Hematopoietic multipotent progenitor cell treated with erythropoietin and hydrocortisone succinate and interleukin-3 and kit ligand, for 17 days (in vitro differentiated cells): ENCODE results near the gene CDH22.

Source experiments
- DNase-seq: peaks from one replicate; pipeline ENCODE4 v3.0.0-alpha.2; 2015; ENCODE audit warnings: low spot score

Gene CDH22

DNA sequence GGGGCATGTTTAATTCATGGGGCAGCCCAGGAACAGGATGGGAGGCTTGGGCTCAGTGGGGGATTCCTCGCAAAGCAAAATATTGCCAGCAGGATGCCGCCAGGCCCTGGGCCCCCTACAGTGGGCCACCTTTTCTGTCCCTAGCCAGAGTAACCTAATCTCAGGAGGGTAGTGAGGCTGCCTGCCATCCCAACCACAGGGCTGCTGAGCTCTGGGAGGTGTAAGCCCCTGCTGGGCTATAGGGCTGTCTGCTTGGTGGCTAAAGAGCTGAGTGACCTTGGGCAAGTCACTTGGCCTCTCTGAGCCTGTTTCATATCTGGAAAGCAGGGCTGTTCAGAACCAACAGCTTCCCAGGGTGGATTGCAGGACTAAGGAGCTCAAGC, 35.7 kb upstream of the CDH22 start:
- no peak for DNase-seq

DNA sequence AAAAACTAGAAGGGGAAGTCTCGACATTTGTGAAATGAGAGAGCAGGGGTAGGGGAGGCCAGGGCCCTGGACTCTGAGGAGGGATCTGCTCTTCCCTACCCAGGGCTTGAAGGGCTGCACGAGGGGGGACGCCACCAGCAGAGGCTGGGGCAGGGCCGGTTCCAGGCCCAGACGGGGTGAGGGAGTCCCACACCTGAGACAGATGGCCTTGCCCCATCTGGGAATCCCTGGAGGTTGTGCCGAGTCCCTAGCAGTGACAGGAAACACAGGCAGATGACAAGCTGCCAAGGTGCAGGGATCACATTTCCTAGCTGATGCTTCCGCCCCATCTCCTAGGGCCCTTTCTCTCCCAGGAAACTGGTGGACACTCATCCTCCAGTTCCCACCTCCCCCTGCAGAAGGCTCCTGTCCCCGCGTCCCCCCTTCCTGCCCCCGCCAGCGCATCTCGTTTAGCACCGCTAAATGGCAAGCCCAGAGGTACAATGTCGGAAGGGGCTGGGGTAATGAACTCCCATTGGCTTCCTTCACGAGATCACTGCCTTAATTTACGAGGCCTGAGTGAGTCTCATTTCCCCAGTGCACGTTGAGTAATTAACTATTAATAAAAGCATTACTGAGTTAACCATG, 35.2 kb upstream of the CDH22 start:
- DNase-seq: no peak

DNA sequence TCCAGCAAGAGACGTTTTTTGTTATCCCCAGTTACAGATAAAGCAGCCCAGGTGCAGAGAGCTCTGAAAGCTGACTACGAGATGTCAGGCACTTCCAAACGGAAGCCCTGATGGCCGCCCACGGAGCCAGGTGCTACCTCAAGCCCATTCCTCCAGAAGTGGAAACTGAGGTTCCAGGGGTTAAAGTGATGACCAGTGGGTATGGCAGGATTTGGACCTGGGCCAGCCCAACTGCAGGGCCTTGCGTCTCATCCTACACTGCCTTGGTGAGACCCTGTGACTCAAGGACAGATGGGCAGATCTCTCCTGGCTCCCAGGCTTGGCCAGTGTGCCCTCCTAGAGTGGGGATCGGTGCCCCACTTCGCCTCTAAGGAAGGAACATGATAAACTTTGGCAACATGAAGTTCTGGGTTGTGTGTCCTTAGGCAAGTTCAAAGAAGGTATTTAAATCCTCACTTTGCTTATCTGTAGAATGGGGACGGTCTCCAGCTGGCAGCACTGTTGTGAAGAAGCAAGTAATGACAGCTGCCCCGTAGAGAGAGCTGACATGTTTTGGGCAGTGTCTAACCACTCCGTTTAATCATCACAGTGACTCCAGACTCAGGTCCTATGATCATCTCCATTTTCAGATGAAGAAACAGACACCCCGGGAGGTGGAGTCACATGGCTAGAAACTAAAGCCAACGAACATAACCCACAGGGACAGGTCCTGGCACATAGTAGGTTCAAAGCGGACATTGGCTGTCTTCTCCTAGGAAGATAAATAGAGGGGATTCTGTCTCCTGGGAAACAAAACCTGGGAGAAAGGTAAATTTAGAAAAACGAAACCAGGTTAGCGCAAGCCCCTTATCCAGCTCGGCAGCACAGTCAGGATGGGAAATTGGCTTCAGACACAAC, 34.4 kb upstream of the CDH22 start:
- no peak for DNase-seq

DNA sequence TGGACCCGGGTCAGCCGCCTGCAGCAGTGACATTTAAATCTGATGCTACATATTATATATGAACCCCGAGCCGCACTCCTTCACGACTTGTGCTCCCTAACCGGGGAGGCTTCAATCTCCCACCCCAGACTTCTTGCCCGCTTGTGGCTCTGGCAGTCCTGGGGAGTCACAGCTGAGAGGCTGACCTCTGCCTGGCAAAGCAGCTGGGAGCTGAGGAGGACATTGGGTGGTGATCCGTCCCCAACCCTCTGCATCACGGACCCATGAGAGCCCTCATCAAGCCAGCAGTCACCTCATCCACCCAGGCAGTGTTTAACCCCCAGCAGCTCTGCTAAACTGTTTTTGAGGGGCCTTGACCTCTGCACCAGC, 33.7 kb upstream of the CDH22 start:
- no peak for DNase-seq

DNA sequence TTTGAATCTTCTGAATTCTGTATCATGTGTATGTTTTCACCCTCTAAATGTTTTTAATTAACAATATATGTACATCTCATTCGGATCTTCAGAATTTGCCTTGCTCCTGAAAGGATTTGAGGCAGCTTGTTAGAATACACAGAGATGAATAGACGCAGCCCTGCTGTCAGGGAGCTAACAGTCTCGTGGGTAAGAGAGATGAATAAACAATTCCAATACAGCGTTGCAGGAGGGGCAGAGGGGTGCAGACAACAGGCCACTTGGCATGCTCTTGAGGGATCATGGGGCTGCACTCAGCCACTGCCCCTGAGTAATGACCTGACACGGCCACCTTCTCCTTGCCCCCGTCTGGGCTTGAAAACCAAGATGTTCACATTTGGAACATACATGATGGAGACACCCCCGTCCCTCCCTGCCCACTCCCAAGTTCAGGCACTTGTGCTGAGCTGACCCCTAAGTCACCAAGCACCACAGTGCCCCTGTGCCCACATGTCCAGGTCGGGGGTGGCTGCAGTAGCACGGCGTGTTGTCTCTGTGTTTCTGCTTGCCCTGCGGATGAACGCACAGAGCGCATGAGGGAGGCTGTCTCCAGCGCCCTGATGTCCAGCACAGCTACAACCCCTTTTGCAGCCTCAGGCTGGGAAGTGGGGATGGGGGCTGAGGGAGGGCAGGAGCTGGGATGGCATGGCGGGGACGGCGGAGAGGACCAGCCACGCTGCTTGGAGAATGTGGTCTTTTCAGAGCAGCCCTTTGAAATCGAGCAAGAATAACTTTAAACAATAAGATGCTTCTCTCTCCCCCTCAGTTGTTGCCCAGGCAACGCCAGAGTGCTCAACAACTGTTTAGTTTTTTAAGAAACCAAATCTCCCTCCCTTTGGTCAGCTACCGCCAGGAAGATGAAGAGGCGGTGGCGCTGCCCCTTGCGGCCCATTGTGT, 33.0 kb upstream of the CDH22 start:
- DNase-seq: no peak

DNA sequence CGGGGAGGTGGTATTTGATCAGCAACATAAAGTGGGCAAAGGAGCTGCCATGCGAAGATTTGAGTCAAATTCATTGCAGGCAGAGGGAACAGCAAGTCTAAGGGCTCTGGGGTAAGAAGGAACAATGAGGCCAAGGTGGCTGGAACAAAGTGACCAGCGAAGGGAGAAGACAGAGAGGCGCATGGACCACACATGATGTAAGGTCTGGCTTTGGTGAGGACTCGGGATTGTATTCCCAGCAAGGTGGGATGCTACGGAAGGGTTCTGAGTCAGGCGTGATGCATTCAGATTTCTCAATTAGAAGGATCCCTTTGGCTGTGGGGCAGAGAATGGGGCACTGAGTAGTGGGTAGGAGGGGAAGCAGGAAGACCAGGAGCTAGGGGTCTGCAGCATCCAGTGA, 30.7 kb upstream of the CDH22 start:
- DNase-seq: no peak

DNA sequence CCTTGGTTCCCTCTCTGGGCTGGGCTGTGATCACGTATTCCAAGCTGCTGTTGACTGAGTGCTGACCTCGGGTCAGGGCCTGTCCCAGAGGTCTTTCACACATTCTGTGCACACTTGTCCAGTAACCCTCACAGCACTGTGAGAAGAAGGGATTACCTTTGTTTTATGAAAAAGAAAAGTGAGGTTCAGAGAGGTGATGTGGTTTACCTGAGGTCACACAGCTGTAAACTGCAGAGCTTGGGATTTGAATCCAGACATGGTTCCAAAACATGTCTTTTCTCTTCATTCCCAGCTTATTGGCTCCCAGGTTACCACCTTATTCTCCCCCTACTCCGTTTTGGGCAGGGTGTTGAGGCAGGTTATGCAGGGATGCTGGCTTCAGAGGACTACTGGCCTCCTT, 28.4 kb upstream of the CDH22 start:
- no peak for DNase-seq

DNA sequence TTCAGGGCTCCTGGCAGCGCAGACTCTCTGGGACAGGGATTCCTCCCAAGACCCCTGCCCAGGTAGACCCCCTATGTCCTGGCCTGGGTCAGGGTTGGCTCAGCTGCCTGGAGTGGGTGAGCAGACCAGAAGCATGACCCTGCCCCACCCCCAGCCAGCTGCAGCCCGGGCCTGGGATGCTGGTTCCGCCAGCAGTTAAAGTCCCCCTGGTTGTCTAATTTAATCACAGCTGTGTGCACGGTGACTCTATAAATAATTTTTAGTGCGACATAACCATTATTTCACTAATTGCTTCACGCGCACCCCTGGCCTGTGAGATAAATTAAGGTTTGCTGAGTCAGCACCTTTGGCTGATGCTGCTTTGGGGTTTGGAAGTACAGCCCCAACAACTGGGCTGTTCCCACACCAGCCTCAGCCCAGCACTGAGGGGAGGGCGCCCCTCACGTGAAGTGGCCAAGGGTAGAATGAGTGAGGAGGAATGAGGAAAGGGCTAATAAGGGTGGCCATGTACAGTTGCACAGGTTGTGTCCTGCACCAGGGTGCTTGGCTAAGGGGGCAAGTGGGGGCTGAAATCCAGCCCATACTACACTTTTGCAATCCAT, 26.1 kb upstream of the CDH22 start:
- DNase-seq: no peak

DNA sequence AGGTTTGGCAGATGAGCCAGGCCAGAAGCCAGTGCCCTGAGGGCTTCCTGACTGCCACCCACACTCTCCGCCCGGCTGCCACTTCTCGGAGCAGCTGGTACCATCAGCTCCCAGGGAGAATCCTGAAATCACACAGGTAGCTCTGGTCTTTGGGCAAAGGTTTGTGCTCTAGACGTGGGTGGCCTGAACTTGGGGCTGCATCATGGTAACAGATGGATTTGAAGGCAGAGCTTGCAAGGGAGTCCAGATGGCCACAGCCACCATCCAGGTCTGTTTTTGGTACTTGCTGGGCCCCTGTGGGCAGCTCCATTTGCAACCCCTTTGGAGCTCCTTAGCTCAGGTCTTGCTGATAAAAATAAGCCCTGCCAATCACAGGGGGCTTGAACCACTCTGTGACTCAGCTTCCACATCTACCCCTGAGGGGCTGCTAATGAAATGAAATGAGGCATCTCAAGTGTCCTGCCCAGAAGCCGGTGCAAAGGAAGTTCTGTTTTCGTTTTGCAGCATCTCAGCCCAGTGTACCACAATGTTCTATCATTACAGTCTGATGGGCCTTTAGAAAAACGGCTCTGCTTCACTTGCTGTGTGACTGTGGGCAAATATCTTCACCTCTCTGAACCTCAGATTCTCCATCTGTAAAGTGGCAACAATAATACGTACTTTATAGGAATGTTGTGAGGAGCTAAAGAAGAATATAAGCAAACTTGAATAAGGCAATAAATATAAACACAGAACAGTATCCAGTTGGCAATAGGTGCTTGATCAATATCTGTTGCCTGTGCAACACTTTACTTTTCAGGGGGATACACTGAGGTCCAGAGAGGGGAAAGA, 25.1 kb upstream of the CDH22 start:
- DNase-seq: no peak

DNA sequence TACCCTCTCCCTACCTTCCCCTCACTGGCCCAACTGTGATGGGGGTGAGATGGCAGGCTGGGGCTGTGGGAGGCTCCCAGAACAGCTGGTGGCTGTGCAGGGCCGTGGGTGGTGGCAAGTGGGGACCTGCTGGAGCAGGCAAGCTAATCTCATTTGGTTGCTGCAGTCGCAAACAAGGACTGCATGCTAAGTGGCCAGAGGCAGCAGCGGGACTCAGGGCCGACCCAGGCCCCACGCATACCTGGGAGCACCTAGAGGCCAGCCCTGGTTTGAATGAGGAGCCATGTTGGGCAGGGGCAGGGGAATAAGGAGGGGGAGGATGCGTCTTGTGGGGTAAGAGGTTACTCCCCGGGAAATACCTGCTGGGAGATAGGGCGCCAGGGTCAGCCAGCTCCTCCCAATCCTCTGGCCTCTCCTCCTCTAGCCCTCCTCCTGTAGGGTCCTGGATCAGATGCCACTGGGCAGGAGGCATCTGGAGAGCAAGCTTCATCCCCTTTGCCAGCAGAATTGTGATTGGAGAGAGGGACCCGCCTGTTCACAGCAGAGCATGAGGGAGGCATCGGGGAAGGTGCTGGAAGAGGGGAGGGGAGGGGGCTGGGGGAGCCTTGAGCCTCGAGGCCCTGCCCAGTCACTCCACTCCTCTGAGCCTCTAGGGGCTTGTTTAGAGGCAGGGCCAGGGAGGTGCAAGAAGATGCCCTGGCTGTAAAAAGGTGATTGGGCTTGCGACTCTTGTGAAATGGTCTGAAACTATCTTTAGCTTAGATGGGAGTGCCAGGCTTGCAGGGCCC, 24.3 kb upstream of the CDH22 start:
- no peak for DNase-seq

DNA sequence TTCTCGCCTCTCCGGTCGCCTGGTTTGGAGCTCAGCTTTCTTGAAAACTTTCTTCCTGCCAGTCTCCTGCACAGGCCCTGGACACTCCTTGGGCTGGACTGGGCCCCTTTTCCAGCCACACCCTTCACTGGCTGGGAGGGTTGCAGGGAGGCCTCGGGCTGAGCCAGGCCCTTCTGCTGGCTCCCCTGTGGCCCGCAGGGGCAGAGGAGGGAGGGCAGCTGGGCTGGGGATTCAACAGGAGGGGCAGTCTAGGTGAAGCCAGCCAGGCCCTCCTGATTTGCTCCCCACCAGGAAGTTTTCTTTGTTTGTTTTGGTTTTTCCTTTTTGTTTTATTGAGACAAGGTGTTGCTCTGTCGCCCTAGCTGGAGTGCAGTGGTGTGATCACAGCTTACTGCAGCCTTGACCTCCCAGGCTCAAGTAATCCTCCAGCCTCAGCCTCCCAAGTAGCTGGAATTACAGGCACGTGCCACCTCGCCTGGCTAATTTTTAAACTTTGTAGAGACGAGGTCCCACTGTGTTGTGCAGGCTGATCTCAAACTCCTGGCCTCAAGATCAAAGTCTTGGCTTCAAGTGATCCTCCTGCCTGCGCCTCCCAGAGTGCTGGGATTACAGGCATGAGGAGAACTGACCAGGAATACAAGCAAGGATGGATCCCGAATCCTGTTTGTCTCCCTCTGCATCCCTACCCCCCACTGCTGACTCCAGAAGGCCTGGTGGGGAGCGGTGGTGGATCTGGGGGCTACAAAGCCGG, 23.5 kb upstream of the CDH22 start:
- no peak for DNase-seq

DNA sequence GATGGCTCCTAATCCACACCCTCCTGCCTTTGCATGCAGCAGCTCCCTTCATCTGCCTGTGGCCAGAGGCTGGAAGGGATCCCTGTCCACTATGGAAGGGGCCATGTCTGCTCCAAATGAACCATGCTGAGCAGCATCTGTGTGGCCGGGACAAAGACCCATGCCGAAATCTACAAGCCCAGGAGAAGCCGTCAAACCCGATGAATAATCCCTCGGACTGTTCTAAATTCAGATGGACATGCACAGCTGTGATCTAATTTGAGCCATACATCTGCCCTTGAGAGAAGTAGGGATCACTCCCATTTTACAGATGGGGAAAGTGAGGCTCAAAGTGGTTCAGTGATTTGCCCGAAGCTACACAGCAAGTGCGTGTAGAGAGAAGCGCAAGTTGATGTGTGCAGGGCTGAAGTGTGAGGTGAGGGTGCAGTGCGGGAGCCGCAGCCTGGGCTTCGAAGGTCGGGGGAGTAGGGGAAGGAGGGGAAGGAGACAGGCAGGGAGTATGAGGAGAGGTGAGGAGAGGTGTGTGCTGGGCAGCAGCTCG, 22.6 kb upstream of the CDH22 start:
- DNase-seq: no peak

DNA sequence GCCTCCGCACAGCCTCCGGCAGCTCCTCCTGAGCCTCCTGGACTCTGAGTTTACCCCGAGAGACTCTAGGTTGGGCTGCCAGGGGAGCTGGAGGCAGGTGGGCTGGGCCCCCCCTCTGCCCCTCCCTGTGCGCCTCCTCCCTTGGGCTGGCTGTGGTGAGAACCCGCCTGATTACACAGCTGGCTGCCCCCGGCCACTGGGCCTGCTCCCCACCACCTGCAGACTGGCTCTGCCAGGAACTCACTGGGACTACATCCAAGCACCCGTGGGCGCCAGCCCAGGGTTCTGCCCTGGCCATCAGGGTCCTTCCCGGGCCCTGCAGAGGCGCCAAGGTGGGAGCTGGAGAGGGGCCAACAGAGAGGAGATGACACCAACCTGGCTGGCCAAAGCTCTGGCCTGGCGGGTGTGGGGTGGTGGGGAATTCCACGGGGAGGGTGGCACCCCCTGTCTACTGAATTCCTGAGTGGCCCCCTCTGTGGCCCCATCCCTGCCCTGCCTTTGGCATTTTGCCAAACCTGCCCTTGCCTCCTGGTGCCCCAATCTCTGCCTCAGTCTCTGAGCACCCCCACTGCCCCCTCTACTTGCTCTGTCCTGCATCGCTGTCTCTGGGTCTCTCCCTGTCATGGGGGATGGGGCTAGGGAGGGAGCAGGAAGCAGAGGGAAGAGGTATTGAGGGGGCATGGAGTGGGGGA, 21.9 kb upstream of the CDH22 start:
- DNase-seq: no peak

DNA sequence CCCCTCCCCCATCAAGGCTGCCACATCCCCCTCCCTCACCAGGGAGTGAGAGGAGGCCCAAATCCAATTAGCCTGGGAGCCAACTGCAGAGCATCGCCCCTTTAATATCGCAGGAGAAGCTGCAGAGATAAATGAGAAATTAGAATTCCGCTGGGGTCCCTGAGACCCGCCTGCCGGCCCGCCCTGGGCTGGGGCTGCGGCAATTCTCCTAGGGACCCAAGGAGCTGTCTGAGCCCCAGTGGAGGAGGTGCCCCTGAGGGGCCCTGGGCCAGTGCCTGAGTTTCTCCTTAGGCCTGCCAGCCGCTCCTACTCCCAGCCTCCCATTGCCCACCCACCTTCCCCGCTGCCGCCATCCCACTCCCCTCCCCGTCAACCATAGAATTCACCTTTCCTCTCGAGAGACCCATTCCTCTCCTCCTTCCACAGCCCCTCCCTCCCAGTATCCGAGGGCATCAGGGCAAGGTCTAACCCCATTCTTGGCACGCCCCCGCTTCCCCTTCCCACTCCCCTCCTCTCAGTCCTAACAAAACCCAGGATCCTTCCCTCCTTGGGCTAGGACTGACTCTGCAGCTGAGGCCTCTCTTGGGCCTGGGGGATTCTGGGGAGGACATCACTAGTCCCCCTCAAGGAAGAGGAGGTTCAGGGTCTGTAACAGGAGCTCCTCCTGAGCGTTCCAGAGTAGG, 20.0 kb upstream of the CDH22 start:
- no peak for DNase-seq

DNA sequence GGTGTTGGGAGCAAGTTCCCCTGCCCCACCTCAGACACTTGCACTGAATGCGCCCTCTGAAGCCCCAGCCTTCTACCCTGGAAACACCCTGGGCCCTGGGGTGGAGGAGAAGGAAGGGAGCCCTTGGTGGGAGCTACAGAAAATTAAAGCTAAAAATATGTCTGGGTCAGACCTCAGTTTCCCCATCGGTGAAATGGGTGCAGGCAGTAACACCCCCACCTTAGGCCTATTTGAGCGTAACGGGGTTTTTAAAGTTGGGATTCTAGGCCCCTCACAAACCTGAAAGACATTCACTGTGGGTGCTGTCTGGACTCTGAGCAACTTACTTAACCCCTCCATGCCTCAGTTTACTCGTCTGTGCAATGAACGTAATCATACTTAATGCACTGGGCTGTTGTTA, 19.3 kb upstream of the CDH22 start:
- no peak for DNase-seq

DNA sequence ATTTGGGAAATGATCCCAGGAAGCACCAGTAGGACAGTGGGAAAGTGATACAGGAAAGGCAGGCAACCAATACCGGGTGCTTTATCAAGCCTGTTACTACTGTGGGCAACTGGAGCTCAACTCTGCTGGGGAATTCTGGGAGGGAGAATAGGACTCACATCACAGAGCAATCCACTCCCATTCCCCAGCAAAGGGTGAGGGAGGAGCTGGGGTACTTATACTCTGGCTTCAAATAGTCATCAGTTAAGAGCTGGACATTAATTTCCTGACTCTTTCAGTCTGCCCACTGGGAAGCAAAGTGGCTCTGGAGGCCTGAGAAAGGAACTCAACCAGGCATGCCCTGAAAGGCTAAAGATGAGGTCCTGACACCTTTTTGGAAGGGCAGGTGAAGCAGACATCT, 17.5 kb upstream of the CDH22 start:
- DNase-seq: no peak

DNA sequence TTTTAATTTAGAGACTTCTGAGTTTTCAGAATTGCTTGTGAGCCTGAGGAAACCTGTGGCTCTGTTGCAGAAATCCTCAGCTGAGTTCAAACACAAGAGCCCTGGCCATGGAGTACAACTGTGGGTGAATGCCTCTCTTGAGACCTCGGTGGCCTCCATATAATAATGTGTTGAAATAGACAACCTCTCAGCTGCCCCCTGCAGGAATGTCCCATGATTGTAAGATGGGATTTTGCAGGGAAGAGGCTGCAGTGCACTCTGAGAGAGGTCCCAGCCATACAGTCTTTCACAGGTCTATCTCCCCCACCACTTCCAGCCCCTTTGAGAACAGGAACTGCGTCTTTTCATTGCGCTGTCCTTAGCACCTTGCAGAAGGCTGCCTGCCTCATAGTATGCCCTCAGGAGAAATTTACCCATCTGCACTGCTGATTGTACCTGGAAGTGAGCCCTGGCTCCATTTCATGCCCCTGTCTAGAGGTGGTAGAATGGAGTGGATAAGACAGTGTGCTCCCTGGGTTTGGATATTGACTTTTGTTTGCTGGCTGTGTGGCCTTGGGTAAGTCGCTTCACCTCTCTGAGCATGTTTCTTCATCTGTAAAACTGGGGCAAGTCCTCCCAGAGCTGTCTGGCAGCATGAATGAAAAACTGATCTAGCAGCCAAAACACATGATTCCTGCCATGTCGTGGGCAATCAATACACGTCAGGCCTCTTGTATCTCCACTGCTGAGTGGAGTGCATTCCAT, 16.8 kb upstream of the CDH22 start:
- no peak for DNase-seq

DNA sequence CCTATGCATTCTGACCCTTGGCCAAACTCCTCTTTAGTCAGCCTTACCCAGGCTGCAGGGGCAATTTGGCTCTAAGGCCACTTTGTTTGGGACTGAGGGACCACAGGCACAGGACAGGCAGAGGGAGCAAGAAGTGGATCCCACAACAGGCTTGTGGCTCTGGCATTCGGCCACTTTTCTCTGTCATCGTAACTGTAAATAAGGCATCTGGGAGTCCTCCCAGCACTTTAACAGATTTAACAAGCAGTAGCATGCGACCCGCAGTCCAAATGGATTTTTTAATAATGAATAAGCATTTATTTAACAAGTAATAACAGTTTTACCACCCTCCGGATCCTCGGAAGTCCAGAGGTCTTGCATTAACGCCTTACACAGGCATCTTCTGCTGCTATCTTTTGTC, 16.1 kb upstream of the CDH22 start:
- no peak for DNase-seq
